GM18520 (cell line): ENCODE measurements around the gene MEGF11.

Experiments used
- ATAC-seq: cut with Tn5 transposase; IDR thresholded peaks from one replicate; pipeline ENCODE4 v1.9.1; 2021; ENCODE audit not compliant: unreplicated experiment

MEGF11 gene

DNA sequence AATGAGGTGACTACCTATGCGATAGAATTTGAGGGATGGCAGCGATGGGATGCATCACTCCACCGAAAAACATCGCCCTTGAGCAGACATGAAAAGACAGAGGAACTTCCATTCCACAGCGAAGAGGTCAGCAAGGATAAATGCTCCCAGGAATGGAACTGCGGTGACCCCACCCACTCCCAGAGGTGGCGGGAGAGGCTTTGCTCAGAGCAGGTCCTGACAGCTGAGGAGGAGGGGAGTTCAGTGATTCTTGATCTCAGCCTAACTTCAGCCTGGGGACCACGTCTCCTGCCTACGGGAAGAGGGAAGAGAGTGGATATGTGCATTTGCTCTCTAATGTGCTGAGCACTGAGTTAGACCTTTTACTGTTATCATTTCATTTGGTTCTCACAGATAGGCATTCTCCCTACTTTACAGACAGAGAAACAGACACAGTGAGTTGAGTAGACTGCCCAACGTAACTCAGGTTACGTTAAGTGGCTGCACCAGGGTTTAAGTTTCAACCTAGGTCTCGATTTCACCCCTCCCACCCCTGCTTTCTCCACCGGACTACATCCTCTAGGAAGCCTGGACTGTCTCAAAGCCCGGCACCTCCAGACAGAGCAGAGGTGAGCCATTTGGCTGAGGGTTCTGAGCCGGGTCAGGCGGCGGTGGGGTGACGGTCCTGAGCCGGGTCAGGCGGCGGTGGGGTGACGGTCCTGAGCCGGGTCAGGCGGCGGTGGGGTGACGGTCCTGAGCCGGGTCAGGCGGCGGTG lies 214.3 kb downstream of the MEGF11 start:
- ATAC-seq, result no peak

DNA sequence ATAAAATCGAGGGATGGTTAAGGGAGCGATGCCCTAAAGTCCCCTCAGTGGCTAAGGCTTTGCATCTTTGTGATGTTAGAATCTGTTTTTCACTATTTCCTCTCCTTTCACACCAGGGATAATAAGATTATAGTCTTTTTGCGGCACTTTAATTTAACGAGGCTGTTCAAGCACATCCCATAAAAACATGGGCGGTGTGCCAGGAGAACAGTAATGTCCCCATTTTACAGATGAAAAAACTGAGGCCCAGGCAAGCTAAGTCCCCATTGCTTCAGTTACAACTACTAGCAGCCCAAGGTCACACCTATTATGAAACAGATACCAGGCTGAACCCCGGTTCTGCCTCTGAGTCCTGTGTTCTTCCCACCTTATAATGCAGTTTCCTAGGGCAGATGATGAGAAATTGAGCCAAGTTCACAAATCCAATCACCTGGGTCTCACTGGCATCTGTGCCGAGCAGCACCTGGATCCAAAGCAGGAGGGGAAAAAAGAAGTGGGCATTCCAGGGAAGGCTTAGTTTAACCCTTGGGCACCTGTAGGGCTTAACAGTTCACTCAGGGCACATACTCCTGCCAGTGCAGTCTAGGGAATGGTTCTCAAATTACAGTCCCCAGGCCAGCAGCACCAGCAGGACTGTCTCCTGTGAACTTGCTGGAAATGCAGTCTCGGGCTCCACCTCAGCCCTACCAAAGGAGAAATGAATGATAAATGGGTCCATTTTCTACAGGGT lies 215.0 kb downstream of the MEGF11 start:
- ATAC-seq, result no peak

DNA sequence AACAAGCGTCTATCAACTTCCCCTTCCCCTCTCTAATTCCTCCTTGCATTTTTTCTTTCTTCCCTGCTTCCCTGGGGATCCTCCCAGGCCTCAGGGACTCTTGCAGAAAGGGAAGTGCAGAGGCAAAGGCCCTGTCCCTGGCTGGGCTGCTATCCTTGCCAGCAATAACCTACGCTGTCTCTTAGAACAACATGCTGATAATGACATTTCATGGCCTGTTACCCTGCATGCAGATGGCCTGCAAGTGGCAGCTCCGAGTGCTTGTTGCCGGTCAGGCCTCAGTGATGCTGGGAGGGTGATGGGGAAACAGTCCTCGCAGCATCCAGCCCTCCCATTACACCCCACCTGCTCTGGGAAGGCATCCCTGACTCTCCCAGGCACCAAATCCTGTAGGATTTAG lies 216.7 kb downstream of the MEGF11 start:
- no peak for ATAC-seq

GRCh38 chr15:66035901-66036300 lies 217.6 kb downstream of the MEGF11 start:
- no peak for ATAC-seq

- no peak for ATAC-seq
These were observed 220.4 kb downstream of the MEGF11 start for GRCh38 chr15:66033143-66033542.

GRCh38 chr15:66032006-66032405 lies 221.5 kb downstream of the MEGF11 start:
- no peak for ATAC-seq

DNA sequence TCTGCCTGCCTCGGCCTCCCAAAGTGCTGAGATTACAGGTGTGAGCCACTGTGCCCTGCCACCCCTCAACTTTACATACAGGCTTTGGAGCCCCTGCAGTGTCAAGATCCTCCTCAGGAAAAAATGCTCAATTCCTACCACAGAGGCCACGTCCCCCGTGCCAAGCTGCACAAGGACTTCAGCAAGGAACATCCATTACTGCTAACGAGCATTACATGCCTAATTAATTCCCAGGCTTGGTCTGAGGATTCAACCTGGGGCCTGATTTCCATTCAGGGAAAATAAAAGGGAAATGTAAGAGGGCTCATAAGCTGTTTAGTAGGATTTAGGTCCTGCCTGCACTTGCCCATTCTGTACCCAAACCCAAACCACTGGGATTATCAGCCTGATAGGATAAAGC lies 222.9 kb downstream of the MEGF11 start:
- no peak for ATAC-seq

GRCh38 chr15:66029650-66030049 lies 223.9 kb downstream of the MEGF11 start:
- ATAC-seq, result no peak

- no peak for ATAC-seq
These were observed 226.2 kb downstream of the MEGF11 start for GRCh38 chr15:66027268-66027805.

GRCh38 chr15:66025972-66026371 lies 227.6 kb downstream of the MEGF11 start:
- no peak for ATAC-seq

DNA sequence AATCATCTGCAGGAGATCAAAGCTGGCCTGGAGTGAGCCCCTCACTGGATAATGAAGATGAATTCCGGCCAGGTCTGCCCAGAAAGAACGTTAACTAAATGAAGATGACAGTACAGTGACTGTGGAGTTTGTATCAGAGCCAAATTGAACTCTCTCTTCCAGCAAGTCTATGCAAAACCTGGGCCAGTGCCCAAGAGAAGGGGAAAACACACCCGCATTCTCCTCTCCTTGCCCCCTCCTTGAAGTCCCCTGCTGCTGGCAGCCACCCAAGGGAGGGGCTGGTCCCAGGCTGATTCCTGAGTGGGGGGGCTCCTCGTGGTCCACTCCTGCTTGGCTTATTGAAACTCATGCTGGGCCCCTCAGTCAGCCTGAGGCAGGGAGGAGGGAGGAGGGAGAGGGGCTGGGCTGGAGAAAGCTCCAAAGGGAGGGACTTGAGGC lies 228.5 kb downstream of the MEGF11 start:
- ATAC-seq, result no peak

- ATAC-seq, result no peak
These were observed 229.4 kb downstream of the MEGF11 start for GRCh38 chr15:66024116-66024515.

GRCh38 chr15:66023311-66023972 lies 230.1 kb downstream of the MEGF11 start:
- no peak for ATAC-seq

- ATAC-seq, result no peak
These were observed 231.4 kb downstream of the MEGF11 start for GRCh38 chr15:66022163-66022525.

- ATAC-seq, result no peak
These were observed 231.9 kb downstream of the MEGF11 start for GRCh38 chr15:66021496-66022162.

GRCh38 chr15:66019826-66020398 lies 233.6 kb downstream of the MEGF11 start:
- ATAC-seq, result no peak

GRCh38 chr15:66019368-66019767 lies 234.2 kb downstream of the MEGF11 start:
- ATAC-seq, result no peak

DNA sequence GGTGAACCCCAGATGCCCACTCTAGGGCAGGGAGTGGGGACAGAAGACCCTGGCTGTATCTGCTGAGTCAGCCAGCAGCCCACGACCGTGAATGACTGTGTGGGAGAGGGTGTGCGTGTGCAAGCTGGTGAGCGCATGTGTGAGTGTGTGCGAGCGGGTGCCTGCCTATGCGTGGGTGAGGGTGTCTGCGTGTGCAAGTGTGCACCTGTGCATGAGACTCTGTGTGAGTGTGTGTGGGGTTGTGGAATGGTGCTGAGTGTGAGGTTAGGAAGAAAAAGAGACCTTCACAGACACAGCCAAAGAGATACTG lies 235.1 kb downstream of the MEGF11 start:
- ATAC-seq, result no peak

DNA sequence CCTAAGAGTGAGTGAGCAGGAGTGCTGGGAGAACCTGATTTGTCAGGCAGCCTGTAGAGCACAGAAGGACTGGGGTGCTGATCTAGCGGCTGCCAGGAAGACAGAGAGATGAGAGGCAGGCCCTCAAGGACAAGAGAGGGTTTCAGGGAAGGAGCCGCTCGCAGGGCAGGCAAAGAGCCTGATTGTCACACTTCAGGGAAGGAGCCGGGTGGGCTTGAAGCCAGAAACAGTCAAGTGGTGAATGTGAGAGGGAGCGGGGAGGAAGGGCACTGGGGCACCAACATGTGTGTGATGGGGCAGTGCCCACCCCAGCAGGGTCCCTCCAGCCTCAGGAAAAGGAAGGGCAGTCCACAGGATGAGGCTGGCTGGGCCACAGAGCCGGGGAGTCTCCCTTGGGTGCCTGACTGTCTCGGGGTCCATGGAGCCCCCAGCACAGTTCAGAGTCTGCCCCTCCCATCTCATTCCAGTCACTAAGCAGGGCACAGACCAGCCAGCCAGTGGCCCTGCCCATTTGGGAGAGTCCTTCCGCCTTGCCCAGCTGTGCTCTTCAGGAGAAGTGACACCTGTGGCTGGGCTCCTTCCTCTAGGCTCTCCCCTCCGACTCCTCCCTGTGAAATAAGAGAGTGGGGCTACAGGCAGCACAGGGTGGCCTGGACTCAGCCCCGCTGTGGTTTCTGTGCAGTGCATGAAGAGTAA lies 235.6 kb downstream of the MEGF11 start:
- ATAC-seq, result no peak

DNA sequence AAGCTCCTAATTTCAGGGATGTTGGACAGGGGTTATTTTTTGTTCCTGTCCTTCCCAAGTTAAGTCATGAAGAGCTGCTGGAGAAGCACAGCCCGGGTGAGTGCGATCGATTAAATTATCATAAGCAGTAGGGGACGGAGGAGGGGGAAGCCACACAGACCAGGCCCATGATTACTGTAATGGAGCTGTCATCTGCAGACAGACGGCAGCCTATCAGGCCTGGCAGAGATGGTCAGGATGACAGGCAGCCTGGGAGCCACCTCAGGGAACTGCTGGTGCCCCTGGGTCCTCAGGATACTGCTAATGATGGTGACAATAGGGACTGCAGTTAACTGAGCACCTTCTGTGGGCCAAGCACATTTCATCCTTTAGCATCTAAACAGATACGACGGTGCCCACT lies 236.6 kb downstream of the MEGF11 start:
- ATAC-seq, result no peak
